NB4 (cell line): ENCODE data around the gene ST6GALNAC3.

Experiments used
- MAX ChIP-seq: IDR thresholded peaks from 2 replicates; pipeline ENCODE4 v1.6.1; 2011; ENCODE audit warnings: low read depth, low read length
- TF ChIP-seq, protein P1 (sequence below): IDR thresholded peaks from one replicate; pipeline ENCODE4 v1.5.1; 2012; ENCODE audit warnings: low read depth, low read length

- TF ChIP-seq, protein P1, sequence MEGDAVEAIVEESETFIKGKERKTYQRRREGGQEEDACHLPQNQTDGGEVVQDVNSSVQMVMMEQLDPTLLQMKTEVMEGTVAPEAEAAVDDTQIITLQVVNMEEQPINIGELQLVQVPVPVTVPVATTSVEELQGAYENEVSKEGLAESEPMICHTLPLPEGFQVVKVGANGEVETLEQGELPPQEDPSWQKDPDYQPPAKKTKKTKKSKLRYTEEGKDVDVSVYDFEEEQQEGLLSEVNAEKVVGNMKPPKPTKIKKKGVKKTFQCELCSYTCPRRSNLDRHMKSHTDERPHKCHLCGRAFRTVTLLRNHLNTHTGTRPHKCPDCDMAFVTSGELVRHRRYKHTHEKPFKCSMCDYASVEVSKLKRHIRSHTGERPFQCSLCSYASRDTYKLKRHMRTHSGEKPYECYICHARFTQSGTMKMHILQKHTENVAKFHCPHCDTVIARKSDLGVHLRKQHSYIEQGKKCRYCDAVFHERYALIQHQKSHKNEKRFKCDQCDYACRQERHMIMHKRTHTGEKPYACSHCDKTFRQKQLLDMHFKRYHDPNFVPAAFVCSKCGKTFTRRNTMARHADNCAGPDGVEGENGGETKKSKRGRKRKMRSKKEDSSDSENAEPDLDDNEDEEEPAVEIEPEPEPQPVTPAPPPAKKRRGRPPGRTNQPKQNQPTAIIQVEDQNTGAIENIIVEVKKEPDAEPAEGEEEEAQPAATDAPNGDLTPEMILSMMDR: no peak
- no peak for TF ChIP-seq MAX
Measured at GRCh38 chr1:76135835-76136234, 61.3 kb downstream of the ST6GALNAC3 start.
